Fibroblast of lung (primary cell): ENCODE measurements around the gene AIFM3.

Source experiments
- EZH2 ChIP-seq: IDR thresholded peaks from 2 replicates; pipeline ENCODE4 v1.5.1; 2012; ENCODE audit warnings: low read length, control low read depth, mild to moderate bottlenecking; ENCODE audit errors: missing control alignments
- TF ChIP-seq, protein P1 (sequence below), 2 donors: IDR thresholded peaks in 1 of 2; conservative IDR thresholded peaks in 1 of 2; 1 replicate in 1 of 2; 2 replicates in 1 of 2; pipeline ENCODE4 v1.5.1; 2011 to 2012; ENCODE audit warnings: low read length in 2 of 2, control low read depth in 1 of 2, inconsistent platforms in 1 of 2, low read depth in 1 of 2, mild to moderate bottlenecking in 1 of 2

DNA sequence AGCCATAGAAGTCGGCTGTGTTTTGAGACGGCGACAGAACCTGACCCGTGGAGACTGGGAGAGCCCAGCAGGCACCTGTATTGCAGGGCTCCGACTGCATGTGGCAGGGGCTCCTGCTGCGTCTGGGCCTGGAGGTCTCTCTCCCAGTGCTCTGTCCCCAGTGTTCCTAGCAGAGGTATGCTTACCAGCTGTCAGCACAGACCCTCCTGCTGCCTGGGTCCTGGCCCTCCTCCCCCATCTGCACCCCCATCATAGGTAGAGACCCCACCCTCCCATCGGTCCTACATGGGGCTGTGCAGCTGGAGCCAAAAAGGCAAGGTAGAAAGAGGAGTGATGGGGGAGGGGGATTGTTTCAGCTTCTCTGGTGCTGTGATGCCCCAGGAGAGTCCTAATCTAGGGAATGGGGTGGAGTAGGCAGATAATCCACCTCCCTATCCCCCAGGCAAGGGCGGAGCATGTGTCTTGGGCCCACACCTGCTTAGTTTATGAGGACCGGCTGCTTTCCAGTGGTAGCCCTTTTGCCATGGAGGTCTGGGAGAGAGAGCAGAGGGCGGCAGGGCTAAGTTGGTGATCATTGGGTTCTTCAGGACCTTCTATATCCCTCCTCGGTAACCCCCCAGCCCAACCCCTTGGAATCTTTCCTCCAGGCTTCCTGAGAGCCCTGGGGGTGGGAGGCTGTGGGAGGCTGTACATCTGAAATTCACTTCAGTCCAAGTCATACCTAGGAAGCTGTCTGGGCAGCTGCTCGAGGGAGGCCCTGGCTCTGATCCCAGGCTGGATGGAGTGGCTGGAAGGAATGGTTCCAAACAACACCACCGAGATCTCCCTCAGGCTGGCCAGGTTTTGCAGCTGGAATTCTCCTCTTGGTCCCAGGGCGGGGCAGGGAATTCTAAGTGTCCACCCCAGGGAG lies 60.0 kb downstream of the AIFM3 start:
- TF ChIP-seq, protein P1, sequence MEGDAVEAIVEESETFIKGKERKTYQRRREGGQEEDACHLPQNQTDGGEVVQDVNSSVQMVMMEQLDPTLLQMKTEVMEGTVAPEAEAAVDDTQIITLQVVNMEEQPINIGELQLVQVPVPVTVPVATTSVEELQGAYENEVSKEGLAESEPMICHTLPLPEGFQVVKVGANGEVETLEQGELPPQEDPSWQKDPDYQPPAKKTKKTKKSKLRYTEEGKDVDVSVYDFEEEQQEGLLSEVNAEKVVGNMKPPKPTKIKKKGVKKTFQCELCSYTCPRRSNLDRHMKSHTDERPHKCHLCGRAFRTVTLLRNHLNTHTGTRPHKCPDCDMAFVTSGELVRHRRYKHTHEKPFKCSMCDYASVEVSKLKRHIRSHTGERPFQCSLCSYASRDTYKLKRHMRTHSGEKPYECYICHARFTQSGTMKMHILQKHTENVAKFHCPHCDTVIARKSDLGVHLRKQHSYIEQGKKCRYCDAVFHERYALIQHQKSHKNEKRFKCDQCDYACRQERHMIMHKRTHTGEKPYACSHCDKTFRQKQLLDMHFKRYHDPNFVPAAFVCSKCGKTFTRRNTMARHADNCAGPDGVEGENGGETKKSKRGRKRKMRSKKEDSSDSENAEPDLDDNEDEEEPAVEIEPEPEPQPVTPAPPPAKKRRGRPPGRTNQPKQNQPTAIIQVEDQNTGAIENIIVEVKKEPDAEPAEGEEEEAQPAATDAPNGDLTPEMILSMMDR (conservative IDR thresholded peaks at IDR 0.05 in 1 of 2, IDR thresholded peaks at IDR 0.05 in 1 of 2; ENCODE audit: low read depth in 1 of 2, low read length in 2 of 2), result no peak
- TF ChIP-seq EZH2, result no peak
